HG03139 (cell line): Measurements from ENCODE around the gene FBLN2.

Source experiments
- ATAC-seq: cut with Tn5 transposase; IDR thresholded peaks from one replicate; pipeline ENCODE4 v1.9.1; 2021; ENCODE audit not compliant: unreplicated experiment

The FBLN2 gene

DNA sequence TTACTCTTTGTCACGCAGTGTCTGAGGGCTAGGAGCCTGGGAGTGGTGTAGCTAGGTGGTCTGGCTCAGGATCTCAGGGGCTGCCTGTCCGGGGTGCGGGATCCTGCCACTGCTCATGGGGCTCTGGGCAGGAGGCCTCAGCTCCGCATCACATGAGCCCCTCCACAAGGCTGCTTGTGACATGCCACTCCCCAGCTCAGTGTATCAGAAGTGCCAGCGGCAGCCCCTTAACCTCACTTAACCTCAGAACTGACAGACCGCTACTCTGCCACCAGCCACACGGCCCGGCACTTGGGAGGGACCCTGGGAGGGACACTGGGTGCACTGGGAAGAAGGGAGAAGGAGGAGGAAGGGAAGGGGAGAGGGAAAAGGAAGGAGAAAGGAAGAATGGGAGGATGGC lies 87.9 kb downstream of the FBLN2 start:
- no peak for ATAC-seq

DNA sequence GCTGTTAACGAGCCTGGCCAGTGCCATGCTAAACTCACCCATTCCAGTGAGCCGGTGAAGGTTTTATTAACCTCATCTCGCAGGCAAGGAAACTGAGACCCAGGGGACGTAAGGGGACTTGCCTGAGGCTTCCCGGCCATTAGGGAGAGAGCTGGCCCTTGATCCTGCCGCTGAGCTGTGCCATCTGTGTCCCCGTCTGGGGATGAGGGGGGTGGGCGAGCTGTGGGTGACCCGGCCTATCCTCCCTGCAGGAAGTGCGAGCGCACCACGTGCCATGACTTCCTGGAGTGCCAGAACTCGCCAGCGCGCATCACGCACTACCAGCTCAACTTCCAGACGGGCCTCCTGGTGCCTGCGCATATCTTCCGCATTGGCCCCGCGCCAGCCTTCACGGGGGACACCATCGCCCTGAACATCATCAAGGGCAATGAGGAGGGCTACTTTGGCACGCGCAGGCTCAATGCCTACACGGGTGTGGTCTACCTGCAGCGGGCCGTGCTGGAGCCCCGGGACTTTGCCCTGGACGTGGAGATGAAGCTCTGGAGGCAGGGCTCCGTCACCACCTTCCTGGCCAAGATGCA lies 88.5 kb downstream of the FBLN2 start:
- no peak for ATAC-seq

DNA sequence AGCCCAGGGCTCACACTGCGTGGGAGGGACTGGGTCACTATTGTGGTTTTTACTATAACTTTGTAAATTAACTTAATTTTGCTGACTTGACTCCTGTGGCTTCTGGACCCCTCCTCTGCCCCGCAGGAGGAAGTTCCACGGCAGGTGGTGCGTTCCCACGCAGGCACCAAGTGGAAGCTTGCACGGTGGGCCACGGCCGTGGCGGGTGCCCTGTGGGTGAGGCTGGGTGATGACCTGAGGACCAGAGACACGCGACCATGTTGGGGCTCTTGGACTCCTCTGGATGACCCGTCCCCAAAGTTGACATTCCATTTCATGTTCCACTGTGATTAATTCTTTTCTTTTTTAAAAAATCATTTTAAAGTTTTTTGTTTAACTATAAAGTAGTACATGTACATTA lies 89.0 kb downstream of the FBLN2 start:
- no peak for ATAC-seq

DNA sequence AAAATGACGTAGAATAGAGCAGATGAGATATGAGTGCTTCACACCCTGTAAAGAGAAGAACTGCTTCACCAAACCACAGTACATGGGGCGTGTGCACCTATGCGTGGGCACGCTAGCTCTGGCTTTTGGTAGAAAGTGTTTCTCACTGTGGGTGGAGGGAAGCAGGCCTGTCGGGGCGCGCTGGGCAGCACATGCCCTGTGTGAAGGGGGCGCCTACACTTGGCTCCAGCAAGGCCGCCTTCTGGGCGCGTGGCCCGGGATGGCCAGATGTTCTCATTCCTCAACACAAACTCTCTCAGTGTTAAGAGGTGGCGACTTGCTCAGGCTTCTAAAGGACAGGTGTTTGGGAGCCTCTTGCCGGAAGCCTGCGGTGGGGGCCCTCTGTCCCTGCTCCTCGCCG lies 90.0 kb downstream of the FBLN2 start:
- ATAC-seq: no peak

DNA sequence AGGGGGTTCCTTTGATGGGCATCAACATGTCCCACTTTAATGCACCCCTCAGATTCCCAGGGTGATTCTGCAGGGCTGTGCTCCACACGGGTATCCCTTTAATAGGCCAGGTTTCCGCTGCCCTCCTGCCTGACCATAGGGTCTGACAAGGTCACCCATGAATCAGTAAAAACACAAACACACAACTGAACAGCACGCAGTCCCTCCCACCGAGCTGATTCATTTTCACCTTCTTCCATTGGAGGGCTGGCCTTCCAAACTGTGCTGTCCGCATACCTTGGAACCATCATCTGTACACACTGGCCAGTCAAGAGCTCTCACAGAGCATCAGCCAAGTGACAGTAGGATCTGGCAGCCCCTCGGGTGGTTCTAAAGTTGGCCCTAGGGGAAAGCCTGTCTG lies 93.7 kb downstream of the FBLN2 start:
- no peak for ATAC-seq

DNA sequence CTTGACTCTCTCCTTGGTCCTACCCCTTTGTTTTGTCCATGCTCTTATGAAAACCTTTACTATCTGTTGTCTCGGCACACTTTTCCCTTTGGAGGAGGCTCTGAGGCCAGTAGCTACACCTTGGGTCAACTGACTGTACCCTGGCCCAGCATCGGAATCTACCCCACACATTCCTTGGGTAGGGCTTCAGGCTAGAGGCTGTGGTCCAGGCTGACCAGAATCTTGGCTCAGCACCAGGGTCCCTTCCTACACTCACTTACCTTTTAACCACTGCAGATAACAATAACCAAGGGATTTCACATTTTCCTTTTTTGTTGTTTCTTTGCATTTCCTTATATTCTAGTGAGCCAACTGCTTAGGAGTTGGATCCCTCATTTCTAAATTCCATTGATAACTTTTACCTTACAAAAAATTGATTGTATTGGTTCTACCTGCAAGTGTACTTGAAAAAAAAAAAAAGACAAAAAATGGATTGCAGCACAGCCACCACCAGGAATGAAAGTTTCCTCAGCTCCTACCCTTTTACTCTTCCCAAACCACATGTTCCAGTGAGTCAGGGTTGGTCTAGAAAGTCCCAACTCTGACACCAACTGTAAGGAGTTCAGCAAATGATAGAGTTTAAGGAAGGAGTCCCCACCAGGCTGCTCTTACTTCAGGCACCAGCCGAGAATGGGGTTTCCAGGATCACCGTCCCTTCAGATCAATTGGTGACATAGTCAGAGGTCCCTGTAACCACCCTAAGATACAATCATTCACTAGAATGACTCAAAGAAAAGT lies 95.6 kb downstream of the FBLN2 start:
- ATAC-seq: no peak

DNA sequence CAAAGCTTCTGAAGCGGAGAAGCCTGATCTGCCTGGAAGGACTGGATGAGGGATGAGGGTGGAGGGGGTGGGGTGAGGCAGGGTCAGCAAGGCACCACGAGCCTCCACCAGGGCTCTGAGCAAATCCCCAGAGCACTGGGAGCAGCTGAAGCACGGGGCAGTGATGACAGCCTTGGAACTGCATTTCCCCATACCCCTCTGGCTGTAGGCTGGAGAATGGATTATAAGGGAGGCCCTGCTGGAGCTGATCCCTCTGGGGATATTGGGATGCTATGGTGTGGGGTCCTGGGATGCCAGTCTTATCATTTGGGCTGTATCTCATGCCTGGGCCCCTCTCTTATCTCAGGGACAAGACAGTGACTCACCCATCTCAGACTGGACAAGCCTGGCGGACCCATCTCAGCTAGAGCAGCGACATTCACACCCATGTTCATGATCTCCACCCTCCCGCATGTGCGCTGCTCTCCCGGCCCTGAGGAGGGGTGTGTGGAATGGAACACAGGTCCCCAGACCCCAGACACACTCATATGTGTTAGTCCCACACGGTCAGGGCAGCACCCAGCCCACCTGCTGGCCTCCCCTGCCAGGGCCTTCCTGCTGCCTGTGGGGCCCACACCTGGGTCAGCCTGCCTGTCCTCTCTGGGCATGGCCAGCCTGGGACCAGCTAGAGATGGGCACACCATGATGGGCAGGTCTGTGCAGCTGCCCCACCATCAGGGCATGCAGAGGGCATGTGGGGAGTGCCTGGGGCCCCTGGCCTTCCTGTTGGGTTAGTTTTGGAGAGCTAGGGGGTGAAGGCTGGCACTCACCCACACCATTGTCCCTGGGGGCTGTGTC lies 97.1 kb downstream of the FBLN2 start:
- ATAC-seq: no peak

DNA sequence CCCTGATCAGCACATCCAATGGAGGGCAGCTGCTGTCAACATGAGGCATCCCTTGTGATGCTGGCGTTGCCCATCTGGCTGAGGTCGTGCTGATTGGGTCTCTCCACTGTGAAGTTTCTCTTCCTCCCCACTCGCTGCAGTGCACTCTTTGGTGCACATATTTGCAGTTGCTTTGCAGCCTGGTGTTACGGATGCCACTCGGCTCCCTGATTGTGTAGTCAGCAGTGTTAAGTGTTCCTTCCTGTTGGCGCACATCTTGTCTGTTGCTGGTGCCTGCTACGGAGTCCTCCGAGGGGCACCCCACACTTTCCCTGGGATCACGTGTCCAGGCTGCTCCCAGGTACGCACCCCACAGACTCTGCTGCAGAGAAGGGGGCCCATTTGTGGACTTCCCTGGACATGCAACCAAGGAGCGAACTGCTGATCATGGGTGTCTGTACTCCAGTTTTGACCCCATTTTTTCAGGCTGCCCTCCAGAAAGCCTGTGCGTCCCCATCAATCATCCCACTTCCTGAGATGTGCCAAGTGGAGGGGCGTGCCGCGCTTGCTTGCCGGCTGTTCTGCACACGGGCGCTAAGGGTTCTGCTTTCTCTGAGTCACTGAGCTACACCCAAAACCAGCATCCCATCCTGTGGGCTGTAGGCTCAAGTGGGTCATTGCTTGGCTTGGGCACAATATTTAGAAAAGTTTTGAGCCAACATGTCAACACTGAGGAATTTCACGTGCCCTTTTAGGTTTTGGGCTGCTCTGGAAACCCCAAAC lies 98.6 kb downstream of the FBLN2 start:
- no peak for ATAC-seq

DNA sequence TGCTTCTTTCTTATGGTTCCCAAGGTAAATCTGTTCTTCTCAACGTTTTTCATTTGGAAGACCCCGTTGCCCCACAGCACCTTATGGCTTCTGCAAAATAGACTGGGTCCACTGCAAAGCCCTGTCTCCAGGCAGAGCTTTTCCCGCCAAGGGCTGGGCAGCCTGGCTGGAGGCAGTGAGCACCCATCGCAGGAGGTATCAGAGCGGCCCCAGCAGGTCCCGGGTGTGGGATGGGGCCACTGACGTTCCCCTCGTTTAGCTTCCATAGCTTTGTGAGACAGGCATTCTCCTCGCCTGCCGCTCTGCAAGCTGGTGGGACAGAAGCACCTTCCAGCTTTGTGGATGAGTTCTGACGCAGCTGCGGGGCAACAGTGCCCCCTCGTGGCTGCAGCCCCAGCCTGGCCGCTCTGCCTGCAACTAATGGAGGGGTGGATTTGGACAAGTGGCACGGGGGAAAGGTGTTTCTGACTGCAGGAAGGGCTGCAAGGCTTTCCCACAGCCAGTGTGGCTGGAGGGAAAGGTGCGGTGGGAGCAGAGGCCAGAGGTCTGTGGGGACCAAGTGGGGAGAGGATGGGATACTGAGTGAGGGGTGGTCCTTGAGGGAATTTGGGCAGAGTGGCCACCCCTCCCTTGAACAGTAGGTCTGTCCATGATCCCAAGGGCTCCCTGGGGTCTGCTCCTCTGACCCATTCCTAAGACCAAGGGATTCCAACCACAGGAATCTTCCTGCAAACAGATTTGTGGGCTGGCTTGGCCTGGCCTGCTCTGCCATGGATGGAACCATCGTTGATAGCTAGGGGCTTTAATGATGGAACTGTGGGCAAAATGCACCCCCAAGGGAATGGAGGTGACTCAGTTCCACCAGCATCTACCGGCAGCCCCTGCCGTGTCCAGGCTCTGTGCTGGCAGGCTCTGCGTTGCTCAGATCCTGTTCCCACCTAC lies 99.4 kb downstream of the FBLN2 start:
- no peak for ATAC-seq

DNA sequence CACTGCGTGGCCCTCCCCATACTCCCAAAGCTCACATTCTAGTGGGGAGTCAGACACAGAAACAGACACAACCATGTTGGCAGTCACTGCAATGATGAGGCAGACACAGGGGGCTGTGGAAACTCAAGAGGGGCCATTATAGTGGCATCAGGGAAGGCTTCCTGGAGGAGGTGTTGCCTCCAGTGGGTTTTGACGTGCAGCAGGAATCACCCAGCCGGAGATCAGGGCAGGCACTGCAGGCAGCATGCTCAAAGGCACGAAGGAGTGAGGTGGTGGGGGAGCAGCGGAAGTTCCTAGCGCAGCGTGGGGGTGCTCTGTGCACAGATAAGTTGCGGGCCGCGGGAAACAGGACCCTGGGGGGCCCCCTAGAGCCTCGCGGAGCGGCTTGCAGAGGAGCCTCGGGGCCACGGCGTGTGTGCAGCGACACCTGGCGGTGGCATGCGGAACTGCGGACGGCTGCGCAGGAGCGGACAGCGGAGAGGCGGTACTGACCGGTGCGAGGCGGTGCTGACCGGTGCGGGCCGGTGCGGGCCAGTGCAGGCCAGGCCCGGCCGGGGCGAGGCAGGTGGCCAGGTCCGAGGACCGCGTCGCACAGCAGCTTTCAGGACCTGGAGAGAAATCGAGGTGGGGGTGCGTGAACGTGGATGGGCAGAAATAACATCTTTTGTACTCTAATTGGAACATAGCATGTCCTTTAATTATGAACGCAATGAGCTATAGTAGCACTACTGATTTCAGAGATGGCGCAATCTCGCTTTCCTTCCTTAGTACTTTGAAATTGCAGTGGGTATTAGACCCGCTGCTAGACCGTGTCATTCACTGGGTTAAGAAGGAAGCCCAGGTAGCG lies 101.5 kb downstream of the FBLN2 start:
- ATAC-seq: no peak

DNA sequence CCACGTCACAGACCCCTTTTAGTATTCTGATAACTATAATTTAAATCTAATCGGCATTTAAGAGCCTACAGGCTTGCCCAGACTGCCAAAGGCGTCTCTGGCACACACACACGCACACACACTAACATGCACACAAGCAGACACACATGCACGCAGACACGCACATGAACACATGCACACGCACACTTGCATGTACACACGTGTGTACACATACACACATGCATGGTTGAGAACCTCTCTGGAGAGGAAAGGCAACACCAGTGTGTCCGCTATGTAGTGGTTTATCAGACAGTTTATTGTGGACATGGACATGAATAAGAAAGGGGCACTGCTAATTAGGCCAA lies 102.1 kb downstream of the FBLN2 start:
- ATAC-seq: no peak

DNA sequence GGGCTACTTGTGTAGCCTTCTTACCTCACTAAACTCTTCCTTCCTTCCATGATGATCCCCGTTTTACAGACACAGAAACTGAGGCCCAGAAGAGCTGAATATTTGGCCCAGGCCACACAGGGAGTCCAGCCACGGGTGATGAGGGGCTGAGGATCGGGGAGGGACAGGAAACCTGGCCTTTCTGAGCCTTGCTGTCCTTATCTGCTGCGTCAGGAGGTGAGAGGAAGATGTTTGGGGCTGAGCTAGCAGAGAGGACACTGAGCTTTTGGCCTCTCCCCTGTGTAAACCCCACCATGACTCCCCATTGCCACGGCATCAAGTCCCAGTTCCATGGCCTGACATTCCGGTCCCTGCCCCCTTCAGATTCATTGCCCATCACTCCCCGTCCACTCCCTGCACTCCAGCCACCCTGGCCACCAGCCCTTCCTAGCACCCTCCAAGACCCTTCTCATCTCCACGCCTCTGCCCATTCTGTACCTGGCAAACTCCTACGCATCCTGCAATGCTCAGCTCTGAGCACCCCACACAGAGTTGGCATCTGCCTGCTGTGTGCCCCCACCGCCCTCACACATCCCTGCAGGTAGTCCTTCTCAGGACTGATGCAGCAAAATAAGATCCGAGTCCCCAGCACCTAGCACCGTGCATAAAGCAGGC lies 103.0 kb downstream of the FBLN2 start:
- ATAC-seq: no peak

DNA sequence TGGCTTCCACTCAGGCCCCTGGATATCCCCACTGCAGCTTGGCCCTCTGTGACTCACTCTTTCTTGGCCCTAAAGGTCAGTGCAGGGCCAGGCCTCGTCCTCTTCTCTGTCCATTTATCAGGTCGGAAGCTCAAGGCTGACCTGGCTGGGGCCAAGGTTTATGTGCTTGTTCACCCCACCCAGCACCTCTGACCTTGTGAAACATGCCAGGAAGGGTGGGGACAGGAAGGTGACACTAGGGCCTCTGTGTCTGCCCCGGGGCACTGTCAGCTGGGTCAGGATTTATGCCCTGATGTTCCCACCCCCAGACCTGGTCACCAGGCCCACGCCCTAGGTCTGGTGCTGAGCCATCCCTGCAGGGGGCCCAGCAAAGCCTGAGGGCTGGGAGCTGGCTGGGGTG lies 103.8 kb downstream of the FBLN2 start:
- ATAC-seq: no peak

DNA sequence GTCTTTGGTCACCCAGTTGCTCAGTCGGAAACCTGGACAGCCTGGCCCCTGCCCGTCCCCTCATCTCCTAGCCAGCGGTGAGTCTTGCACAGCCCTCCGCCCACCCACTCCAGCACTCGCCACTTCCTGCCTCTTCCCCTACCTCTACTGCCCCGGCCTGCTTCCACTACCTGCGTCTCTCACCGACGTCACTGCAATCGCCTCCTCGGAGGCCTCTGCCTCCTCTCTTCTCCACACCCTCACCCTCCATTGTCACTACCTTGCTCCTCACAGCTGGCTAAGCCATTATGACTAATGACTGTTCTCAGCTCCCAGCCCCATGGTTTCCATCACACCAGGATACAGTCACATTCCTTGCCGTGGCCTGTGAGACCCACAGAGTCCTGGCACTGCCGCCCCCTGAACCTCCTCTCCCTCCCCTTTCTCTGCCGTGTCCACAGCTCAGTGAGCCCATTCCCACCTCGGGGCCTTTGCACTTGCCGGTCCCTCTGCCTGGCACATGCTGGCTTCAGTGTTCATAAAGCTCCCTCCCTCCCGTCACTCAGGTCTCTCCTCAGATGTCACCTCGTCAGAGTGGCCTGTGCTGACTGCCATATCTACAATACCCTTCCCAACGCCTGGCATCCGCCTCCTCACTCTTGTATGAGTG lies 104.8 kb downstream of the FBLN2 start:
- ATAC-seq: no peak

DNA sequence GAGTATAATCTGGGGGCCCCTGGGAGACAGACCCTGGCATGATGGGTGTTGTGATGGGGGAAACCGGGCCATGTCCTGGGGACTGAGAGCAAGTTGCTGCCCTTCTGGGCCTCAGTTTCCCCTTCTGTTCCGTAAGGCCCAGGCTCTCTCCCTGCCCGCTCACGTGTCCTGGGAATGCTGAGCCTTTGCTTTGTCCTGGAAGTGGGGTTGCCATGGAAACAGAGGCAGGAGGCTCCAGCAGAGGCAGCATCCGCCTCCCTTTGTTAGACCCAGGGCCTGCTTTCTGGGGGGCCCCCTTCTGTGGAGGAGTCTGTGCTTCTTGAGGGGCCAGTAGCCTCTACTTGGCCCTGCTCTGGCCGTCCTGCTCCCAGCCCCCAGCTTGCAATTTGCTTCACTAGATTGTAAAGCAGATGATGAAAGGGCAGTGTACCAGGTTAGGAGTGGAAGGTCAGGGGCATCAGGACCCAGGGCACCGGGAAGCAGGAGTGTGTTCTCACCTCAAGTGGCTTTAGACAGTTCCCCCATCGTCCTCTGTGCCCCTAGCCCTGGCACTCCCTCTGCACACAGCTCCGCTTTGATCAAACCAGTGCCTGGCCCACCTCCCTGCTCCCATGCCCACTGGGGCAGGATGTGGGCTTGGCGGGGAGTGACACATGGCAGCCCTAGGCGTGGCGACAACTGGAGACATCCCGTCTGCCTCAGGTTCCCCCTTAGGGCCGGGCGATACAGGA lies 105.6 kb downstream of the FBLN2 start:
- no peak for ATAC-seq

DNA sequence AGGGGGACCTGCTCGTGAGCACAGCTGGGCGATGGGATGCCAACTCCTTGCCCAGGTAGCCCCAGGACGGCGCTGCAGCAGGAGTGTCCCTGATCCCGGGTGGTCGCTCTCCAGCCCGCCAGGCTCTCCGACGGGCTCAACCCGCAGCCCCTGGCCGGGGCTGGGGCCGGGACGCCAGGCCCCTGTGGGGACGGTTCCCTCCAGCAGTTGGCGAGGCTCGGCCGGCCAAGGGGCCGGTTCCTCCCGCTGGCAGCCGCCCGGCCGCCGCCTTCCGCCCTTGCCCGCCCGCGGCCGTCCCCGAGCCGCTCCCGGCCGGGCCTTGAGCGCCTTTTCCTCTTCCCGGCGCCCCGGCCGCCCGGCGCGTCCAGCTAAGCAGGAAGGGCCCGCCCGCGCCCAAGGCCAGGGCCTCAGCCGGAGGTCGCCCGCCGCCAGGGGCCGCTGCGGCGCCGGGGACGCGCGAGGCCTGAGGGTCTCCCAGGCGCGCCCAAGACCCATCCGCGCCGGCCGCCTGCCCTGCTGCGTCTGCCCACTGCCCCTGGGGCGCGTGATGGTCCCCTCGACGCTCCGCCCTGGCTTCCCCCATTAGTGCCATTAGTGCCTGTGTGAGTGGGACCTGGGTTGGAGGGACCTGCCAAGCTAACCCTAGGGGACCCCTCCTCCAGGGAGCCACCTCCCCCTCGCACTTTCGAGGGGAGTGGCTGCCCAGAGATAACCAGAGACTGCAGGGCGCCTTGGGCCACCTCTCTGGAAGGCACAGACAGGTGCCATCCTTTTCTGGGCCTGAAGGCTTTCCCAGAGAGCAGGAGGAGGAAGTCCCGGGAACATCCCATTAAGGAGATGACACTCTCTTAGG lies 106.4 kb downstream of the FBLN2 start:
- ATAC-seq: no peak
